ENCODE results near the gene ABHD6. TPM values are rescaled to one million over a fixed set of nuclear protein-coding genes. Genes with fewer than 3 reads are reported as not detected.
A peak's percentile ranks its signal among the peaks of the same experiment; 100 is the strongest.

ABHD6 gene
- total RNA-seq, 1 donor: 5.1 TPM

DNA sequence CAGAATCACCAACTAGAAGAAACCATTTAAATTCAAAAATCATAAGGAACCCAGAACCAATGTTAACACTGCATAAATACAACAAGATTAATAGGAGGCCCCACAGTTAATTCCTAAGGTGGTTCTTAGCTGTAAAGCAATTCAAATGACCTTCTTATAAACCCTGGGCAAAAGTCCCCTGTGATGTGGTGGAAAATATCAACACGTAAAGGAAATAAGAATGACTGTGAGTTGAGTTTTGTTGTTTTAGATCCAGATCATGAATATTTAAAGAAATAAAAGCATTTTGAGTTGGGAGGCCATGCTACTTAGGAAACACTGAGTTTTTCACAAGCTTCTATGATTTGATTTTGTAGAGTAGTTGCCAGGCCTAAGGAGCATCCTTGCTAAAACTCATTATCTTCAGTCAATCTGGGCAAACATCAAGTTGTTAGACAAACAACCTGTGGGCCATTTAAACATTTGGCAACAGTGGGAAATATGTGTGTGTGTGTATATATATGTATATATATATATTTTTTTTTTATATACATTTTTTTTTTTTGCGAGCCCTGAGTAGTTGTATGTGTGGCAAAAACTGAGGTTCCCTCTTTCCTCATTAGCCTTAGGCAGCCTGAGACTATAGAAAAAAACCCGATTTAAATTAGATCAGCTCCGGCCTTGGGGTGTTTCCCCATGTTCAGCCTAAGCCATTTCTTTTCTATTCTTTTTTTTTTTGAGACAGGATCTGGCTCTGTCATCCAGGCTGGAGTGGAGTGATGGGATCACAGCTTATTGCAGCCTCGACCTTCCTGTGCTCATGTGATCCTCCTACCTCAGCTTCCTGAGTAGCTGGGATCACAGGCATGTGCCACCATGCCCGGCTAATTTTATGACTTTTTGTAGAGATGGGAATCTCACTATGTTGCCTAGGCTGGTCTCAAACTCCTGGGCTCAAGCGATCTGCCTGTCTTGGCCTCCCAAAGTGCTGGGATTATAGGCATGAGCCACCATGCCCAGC, 87.1 kb downstream of the ABHD6 start:
- Histone ChIP-seq H3K27ac (ENCODE audit: low read depth, low read length) (peak overlapping the region; percentile 62), H4K20me1 (ENCODE audit: insufficient read depth, low read length) (no peaks in the 10 kb centered on the region), H3K36me3 (ENCODE audit: insufficient read depth, low read length) (peaks cover 3% of the 10 kb centered on the region), H3K9me3 (ENCODE audit: low read depth, low read length) (no peaks in the 10 kb centered on the region), H2AFZ (ENCODE audit: low read length) (no peak overlapping the region), H3K79me2 (ENCODE audit: insufficient read depth, low read length) (no peaks in the 10 kb centered on the region), H3K27me3 (ENCODE audit: insufficient read depth, low read length) (no peaks in the 10 kb centered on the region), H3K4me1 (ENCODE audit: insufficient read depth, low read length) (peaks cover 14% of the 10 kb centered on the region), H3K4me2 (ENCODE audit: insufficient read depth, low read length) (no peak overlapping the region), H3K4me3 (ENCODE audit: insufficient read depth, low read length) (no peak overlapping the region)
- no peak for DNase-seq (ENCODE audit: insufficient read length, low spot score, missing footprints)
- TF ChIP-seq, protein P1, sequence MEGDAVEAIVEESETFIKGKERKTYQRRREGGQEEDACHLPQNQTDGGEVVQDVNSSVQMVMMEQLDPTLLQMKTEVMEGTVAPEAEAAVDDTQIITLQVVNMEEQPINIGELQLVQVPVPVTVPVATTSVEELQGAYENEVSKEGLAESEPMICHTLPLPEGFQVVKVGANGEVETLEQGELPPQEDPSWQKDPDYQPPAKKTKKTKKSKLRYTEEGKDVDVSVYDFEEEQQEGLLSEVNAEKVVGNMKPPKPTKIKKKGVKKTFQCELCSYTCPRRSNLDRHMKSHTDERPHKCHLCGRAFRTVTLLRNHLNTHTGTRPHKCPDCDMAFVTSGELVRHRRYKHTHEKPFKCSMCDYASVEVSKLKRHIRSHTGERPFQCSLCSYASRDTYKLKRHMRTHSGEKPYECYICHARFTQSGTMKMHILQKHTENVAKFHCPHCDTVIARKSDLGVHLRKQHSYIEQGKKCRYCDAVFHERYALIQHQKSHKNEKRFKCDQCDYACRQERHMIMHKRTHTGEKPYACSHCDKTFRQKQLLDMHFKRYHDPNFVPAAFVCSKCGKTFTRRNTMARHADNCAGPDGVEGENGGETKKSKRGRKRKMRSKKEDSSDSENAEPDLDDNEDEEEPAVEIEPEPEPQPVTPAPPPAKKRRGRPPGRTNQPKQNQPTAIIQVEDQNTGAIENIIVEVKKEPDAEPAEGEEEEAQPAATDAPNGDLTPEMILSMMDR (IDR thresholded peaks at IDR 0.05; ENCODE audit: extremely low read depth, low read depth, low read length): no peak

DNA sequence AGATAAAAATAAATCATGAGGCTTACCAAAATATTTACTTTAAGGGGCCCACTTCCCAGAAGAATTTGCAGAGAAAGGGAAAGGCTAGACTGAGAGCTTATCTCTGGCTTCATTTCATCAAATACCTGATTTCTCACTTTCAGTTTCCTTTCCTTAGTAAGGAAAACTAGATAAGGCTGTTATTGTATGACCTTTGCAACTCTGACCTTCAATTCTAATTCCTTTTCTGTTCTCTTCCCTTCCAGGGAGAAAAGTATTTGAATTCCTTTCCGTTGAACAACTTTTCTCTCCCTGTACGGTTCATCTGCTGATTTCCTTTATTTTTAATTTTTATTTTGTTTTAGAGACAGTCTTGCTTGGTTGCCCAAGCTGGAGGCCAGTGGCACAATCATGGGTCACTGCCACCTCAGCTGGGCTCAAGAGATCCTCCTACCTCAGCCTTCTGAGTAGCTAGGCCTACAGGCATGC, 88.0 kb downstream of the ABHD6 start:
- TF ChIP-seq, protein P1 (IDR thresholded peaks at IDR 0.05; ENCODE audit: extremely low read depth, low read depth, low read length): no peak
- Histone ChIP-seq H2AFZ (ENCODE audit: low read length) (no peak overlapping the region), H3K27ac (ENCODE audit: low read depth, low read length) (no peak overlapping the region), H3K79me2 (ENCODE audit: insufficient read depth, low read length) (no peaks in the 10 kb centered on the region), H3K4me3 (ENCODE audit: insufficient read depth, low read length) (no peak overlapping the region), H3K4me1 (ENCODE audit: insufficient read depth, low read length) (peaks cover 17% of the 10 kb centered on the region), H3K9me3 (ENCODE audit: low read depth, low read length) (no peaks in the 10 kb centered on the region), H3K27me3 (ENCODE audit: insufficient read depth, low read length) (no peaks in the 10 kb centered on the region), H4K20me1 (ENCODE audit: insufficient read depth, low read length) (no peaks in the 10 kb centered on the region), H3K36me3 (ENCODE audit: insufficient read depth, low read length) (peaks cover 3% of the 10 kb centered on the region), H3K4me2 (ENCODE audit: insufficient read depth, low read length) (no peak overlapping the region)
- DNase-seq (ENCODE audit: insufficient read length, low spot score, missing footprints): no peak

GRCh38 chr3:58326267-58326900, 88.8 kb downstream of the ABHD6 start:
- no peaks in the 10 kb centered on the region for H3K79me2 ChIP-seq (ENCODE audit: insufficient read depth, low read length)
- no peaks in the 10 kb centered on the region for H3K27me3 ChIP-seq (ENCODE audit: insufficient read depth, low read length)
- H4K20me1 ChIP-seq (ENCODE audit: insufficient read depth, low read length): no peaks in the 10 kb centered on the region
- no peak overlapping the region for H2AFZ ChIP-seq (ENCODE audit: low read length)
- H3K4me3 ChIP-seq (ENCODE audit: insufficient read depth, low read length): no peak overlapping the region
- no peak for DNase-seq (ENCODE audit: insufficient read length, low spot score, missing footprints)
- no peaks in the 10 kb centered on the region for H3K9me3 ChIP-seq (ENCODE audit: low read depth, low read length)
- H3K27ac ChIP-seq (ENCODE audit: low read depth, low read length): no peak overlapping the region
- TF ChIP-seq, protein P1 (IDR thresholded peaks at IDR 0.05; ENCODE audit: extremely low read depth, low read depth, low read length): no peak
- H3K36me3 ChIP-seq (ENCODE audit: insufficient read depth, low read length): no peaks in the 10 kb centered on the region
- no peak overlapping the region for H3K4me2 ChIP-seq (ENCODE audit: insufficient read depth, low read length)
- H3K4me1 ChIP-seq (ENCODE audit: insufficient read depth, low read length): peaks cover 21% of the 10 kb centered on the region
